GM12878 (cell line): ENCODE measurements around the gene SETD1B. TPM values are rescaled to one million over a fixed set of nuclear protein-coding genes. Genes with fewer than 3 reads are reported as not detected.

ENCODE experiments used
- ATAC-seq: fragments of 200-7000 bp; cut with Tn5 transposase; 3 replicates; pipeline ENCODE4 v1.9.1; 2020; ENCODE audit warnings: mild to moderate bottlenecking, moderate library complexity
- BruUV-seq: library from RNA; stranded (reverse); fragments of 400-500 nt; replicated peaks from 2 replicates; lab custom pipeline; 2021; lab: Mats Ljungman, UMichigan
- CTCF ChIA-PET: fragments of 300-600 bp; sonication (Branson Sonifier 250); formaldehyde crosslinking; extraction: SDS; loops from one replicate; lab custom pipeline; 2021; ENCODE audit warnings: inconsistent platforms; lab: Yijun Ruan, JAX
- POLR2A ChIA-PET: fragments of 350-600 bp; formaldehyde crosslinking; extraction: SDS; loops from one replicate; lab custom pipeline; 2021; ENCODE audit warnings: inconsistent platforms; lab: Charles Lee
- RAD21 ChIA-PET: fragments of 300-600 bp; sonication (Branson Sonifier 250); formaldehyde crosslinking; loops from one replicate; lab custom pipeline; 2023; ENCODE audit warnings: antibody characterized with exemption; ENCODE audit not compliant: unreplicated experiment; lab: Charles Lee
- SMC1A ChIA-PET: fragments of 300-600 bp; sonication (Branson Sonifier 250); formaldehyde crosslinking; loops from one replicate; lab custom pipeline; 2023; ENCODE audit not compliant: unreplicated experiment, uncharacterized antibody; lab: Charles Lee
- DNase-seq: peaks from one replicate; pipeline ENCODE4 v3.0.0-alpha.2; 2011; ENCODE audit warnings: low read depth, low spot score
- FAIRE-seq: peaks from 3 replicates; lab custom pipeline; 2011; peaks lifted over from hg19 to GRCh38; lab: Jason Lieb, UNC
- H2AFZ ChIP-seq: 2 replicates; pipeline ENCODE4 v1.6.0; 2011; ENCODE audit warnings: low read depth, low read length, control low read depth; ENCODE audit not compliant: control insufficient read depth
- H3K27ac ChIP-seq: 2 replicates; pipeline ENCODE4 v1.5.1; 2011; ENCODE audit warnings: control low read depth; ENCODE audit not compliant: control insufficient read depth, insufficient read depth
- H3K27me3 ChIP-seq, 2 experiments: replicated peaks in 1 of 2; 2 replicates each; pipeline versions ENCODE4 v1.6.0 to v1.6.1; 2011; ENCODE audit warnings: low read length in 1 of 2; ENCODE audit not compliant: control insufficient read depth in 2 of 2, insufficient read depth in 2 of 2
- H3K36me3 ChIP-seq, 2 experiments: 2 replicates each; pipeline ENCODE4 v1.5.1; 2011; ENCODE audit warnings: low read length in 1 of 2; ENCODE audit not compliant: control insufficient read depth in 2 of 2, insufficient read depth in 2 of 2
- H3K4me1 ChIP-seq: 2 replicates; pipeline ENCODE4 v1.6.1; 2011; ENCODE audit warnings: mild to moderate bottlenecking, low read length, moderate library complexity, mixed read lengths; ENCODE audit not compliant: control insufficient read depth, insufficient read depth
- H3K4me2 ChIP-seq: 2 replicates; pipeline ENCODE4 v1.6.0; 2011; ENCODE audit warnings: control low read depth; ENCODE audit not compliant: control insufficient read depth, insufficient read depth
- H3K4me3 ChIP-seq: fragments of 200-600 bp; sonication (generic); 2 replicates; pipeline ENCODE4 v1.5.1; 2016
- H3K79me2 ChIP-seq: 2 replicates; pipeline ENCODE4 v1.6.0; 2011; ENCODE audit warnings: low read length; ENCODE audit not compliant: control insufficient read depth, insufficient read depth
- H3K9ac ChIP-seq: 2 replicates; pipeline ENCODE4 v1.8.0; 2011; ENCODE audit warnings: low read length, control low read depth, mixed read lengths; ENCODE audit not compliant: control insufficient read depth, insufficient read depth
- H3K9me3 ChIP-seq: replicated peaks from 3 replicates; pipeline ENCODE4 v1.5.1; 2011; ENCODE audit warnings: mild to moderate bottlenecking, low read length; ENCODE audit not compliant: control insufficient read depth, insufficient read depth
- H4K20me1 ChIP-seq: 2 replicates; pipeline ENCODE4 v1.6.0; 2011; ENCODE audit not compliant: control insufficient read depth, insufficient read depth
- BCL3 ChIP-seq: IDR thresholded peaks from 2 replicates; pipeline ENCODE4 v1.6.1; 2011; ENCODE audit warnings: borderline replicate concordance, low read depth, mild to moderate bottlenecking, moderate library complexity, low read length; ENCODE audit not compliant: insufficient read depth, poor library complexity, severe bottlenecking
- CREB1 ChIP-seq: IDR thresholded peaks from 2 replicates; pipeline ENCODE4 v1.6.1; 2012; ENCODE audit warnings: low read depth, mild to moderate bottlenecking, inconsistent platforms
- E4F1 ChIP-seq: fragments of 450-650 bp; IDR thresholded peaks from 2 replicates; pipeline ENCODE4 v1.6.1; 2018; ENCODE audit warnings: borderline replicate concordance, mild to moderate bottlenecking; ENCODE audit not compliant: partially characterized antibody
- POLR2AphosphoS2 ChIP-seq: IDR thresholded peaks from 2 replicates; pipeline ENCODE4 v1.6.1; 2011; ENCODE audit warnings: low read depth, mild to moderate bottlenecking, low read length, improper control_type of control experiment, moderate library complexity
- RAD51 ChIP-seq: fragments of 450-650 bp; IDR thresholded peaks from 2 replicates; pipeline ENCODE4 v1.6.1; 2016; ENCODE audit warnings: moderate library complexity, mild to moderate bottlenecking, inconsistent platforms
- SMAD5 ChIP-seq: IDR thresholded peaks from 2 replicates; pipeline ENCODE4 v1.6.1; 2016; ENCODE audit warnings: antibody characterized with exemption, low read depth
- SMARCA5 ChIP-seq: fragments of 450-650 bp; IDR thresholded peaks from 2 replicates; pipeline ENCODE4 v1.6.1; 2017; ENCODE audit warnings: mild to moderate bottlenecking
- ZBTB33 ChIP-seq: fragments of 450-650 bp; IDR thresholded peaks from 2 replicates; pipeline ENCODE4 v1.6.1; 2017; ENCODE audit warnings: mild to moderate bottlenecking
- ZNF622 ChIP-seq: fragments of 450-650 bp; IDR thresholded peaks from 2 replicates; pipeline ENCODE4 v1.6.1; 2017; ENCODE audit warnings: mild to moderate bottlenecking, inconsistent platforms
- WGBS: methylation state at CpG from one replicate; pipeline ENCODE4 v1.1.6; 2016; ENCODE audit warnings: low lambda C conversion rate; ENCODE audit not compliant: insufficient replicate concordance, insufficient coverage; ENCODE audit errors: missing lambda C conversion rate; 5-methylcytosine and 5-hydroxymethylcytosine counted together
- in situ Hi-C: fragments of 300-500 bp; cut with MboI; formaldehyde crosslinking; loops from 9 replicates; pipeline ENCODE4 v1.14.3; 2018; ENCODE audit warnings: mixed read lengths
- intact Hi-C: fragments of 100-400 bp; cut with micrococcal nuclease; formaldehyde crosslinking; loops from one replicate; pipeline ENCODE4 v1.14.2; 2022; ENCODE audit not compliant: unreplicated experiment
- polyA plus RNA-seq, 11 experiments: library from polyadenylated mRNA; depleted of rRNA in 4 of 11; unstranded in 6 of 11; stranded (reverse) in 5 of 11; fragments of >200 nt; fragmentation: Nextera tagmentation in 4 of 11; fragmentation: Illumina TruSeq in 1 of 11; extraction: Ambion mirVana in 4 of 11; extraction: Trizol in 1 of 11; gene quantifications; 1 replicate in 1 of 11; 2 replicates in 10 of 11; pipeline versions ENCODE4 v1.2.1 to v1.2.3, GENCODE V29; 2011 to 2016; ENCODE audit warnings: inconsistent platforms in 2 of 11, missing spikeins in 2 of 11, low read depth in 1 of 11
- total RNA-seq, 4 experiments: library from RNA; depleted of rRNA in 3 of 4; stranded (reverse); fragments of >200 nt in 3 of 4; fragmentation: Illumina TruSeq in 1 of 4; extraction: Trizol in 1 of 4; gene quantifications; 2 replicates each; pipeline versions ENCODE4 v1.2.1 to v1.2.3, GENCODE V29; 2013 to 2021

The SETD1B gene
- total and polyA plus RNA-seq, 10 of the 15 experiments (the other 5 are each of a cell fraction or from before 2014, with no cell fraction given), result 0.50 to 17.3 (median 1.6) TPM

- in situ Hi-C loops, result no loop called here
Observed at GRCh38 chr12:121809712-121810116, 5.9 kb downstream of the SETD1B start.

More at GRCh38 chr12:121809712-121810116, 5.9 kb downstream of the SETD1B start:
- H3K9ac ChIP-seq, result no peak overlapping the region
- RAD21 ChIA-PET, result interaction anchor here (13.1 kb wide), 1 partner anchor 15 kb away, joined by 395 read pairs; the partner anchor contains the start of gene RHOF
- TF ChIP-seq SMAD5, result no peak
- TF ChIP-seq ZBTB33, result no peak
- no peak for TF ChIP-seq BCL3
- no peak for TF ChIP-seq E4F1
- TF ChIP-seq ZNF622, result no peak
- no peak for TF ChIP-seq SMARCA5
- TF ChIP-seq CREB1, result no peak
- TF ChIP-seq POLR2AphosphoS2, result no peak
- no peak for TF ChIP-seq RAD51
- TF ChIP-seq, all 136 proteins: peak for 0
- ChIA-PET POLR2A (interaction anchor here (0.6 kb wide), 1 partner anchor 181 kb away, joined by 4 read pairs; no protein-coding TSS in a partner anchor), CTCF (interaction anchor here (1.6 to 13.6 kb wide), 4 partner anchors 13 to 79 kb away, joined by 3 to 565 read pairs (median 14); partner anchors contain the start of genes PSMD9 and RHOF), SMC1A (interaction anchor here (1.3 to 12.2 kb wide), 2 partner anchors 16 to 123 kb away, joined by 3 to 226 read pairs; partner anchors contain the start of gene RHOF)
- no peaks in the 10 kb centered on the region for H3K27me3 ChIP-seq
- no peaks in the 10 kb centered on the region for H3K9me3 ChIP-seq
- H3K4me2 ChIP-seq, result no peak overlapping the region
- DNase-seq (no peak), ATAC-seq (no peak), FAIRE-seq (no peak)
- 90% methylated on average over 17 of the region's 27 CpGs for WGBS
- no peak overlapping the region for H3K4me3 ChIP-seq
- H4K20me1 ChIP-seq, result peaks cover 9% of the 10 kb centered on the region
- peaks cover 23% of the 10 kb centered on the region for H3K4me1 ChIP-seq
- intact Hi-C loops, result no loop called here
- peaks cover 60% of the 10 kb centered on the region for H3K79me2 ChIP-seq
- H2AFZ ChIP-seq, result no peak overlapping the region
- H3K27ac ChIP-seq, result no peak overlapping the region
- no TSS peak for BruUV-seq
- peaks cover 6 to 19% of the 10 kb centered on the region in 2 experiments; a peak in 3 of 4 replicates for H3K36me3 ChIP-seq
